ENCODE results near the gene RIMS4.

The RIMS4 gene

GRCh38 chr20:44738813-44739477, 71.4 kb downstream of the RIMS4 start:
- peak; percentile 93 for DNase-seq

DNA sequence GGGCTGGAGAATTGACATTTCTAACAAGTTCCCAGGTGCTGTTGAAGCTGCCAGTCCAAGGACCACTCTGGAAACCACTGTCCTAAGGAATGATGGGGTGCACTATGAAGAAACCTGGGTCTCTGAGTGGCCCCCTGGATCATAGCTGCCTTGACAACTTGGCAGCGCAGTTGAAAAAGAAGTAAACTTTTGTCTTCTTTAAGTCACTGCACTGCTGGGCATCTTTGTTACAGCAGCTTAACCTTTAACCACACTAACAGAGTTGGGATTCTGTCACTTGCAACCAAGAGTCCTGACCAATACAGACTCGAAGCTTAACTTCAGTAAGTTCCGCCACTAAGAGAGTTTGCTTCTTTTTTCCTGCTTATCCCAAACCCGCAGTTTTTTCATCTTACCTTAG, 73.2 kb downstream of the RIMS4 start:
- no peak for DNase-seq

GRCh38 chr20:44736170-44737021, 74.0 kb downstream of the RIMS4 start:
- DNase-seq, result peak; percentile 88

- DNase-seq, result no peak
Observed at GRCh38 chr20:44735816-44736169, 74.6 kb downstream of the RIMS4 start.

DNA sequence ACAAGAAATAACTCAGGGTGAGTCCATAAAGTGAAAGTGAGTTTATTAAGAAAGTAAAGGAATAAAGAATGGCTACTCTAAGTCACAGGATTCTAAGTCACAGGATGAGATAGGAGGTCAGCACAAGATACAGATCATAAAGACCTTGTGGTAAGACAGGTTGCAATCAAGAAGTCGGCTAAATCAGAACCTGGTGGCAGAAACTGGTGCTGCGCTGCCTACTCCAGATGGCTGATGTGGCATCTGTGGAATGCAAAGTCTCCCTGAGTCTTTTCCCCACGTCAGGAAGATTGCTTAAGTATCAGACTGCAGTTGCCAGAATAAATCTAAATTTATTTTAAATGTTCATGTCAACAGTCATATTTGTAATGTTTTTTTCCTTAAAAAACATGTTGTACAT, 75.4 kb downstream of the RIMS4 start:
- DNase-seq, result no peak

GRCh38 chr20:44733341-44734069, 76.8 kb downstream of the RIMS4 start:
- DNase-seq, result peak; percentile 76

DNA sequence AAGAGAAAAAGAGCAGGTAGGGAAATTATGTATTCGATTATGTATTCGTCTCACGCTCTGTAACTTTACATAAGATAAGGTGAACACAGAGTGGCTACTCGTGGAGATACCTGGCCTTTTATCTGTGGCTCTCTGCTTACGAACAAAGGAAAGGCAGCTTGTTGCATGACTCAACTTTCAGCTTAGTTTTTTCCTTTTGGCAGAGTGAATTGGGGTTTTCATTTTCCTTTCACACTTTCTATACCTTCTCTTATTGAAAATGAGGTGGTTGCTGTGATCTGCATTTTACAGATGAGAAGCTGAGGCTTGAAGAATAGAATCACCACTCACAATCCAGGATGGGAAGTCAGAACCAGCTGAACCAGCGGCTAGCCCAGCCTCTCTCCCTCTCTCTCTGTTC, 78.0 kb downstream of the RIMS4 start:
- DNase-seq, result no peak

- no peak for DNase-seq
Observed at GRCh38 chr20:44731657-44732056, 78.7 kb downstream of the RIMS4 start.

GRCh38 chr20:44730441-44730840, 79.9 kb downstream of the RIMS4 start:
- peak; percentile 40 for DNase-seq

DNA sequence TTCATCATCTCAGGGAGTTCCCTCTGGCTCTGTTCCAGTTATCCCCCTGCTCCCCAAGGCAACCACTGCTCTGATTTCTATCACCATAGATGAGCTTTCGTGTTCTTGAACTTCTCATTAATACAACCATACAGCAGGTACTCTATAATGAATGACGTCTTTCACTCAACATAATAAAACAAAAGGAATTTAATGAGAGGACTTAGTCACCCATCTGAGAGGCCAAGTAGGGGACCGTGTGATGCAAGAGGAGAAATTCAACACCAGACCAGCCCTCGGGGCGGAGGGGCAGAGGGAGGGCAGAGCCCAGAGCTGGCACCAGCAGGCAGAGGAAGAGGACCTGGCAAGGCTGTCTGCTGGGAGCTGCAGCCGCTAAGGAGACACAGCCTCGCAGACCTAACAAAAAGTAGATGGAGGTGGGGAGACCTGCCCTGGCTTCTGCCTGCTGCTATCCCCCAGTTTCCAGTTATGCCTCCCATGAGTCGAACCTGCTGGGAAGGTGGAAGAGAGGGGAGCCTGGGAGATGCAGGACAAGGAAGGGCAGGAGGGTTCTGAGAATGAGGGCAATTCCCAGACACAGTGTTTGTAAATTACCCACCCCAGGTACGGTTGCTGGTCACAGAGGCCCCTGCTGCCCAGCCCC, 81.4 kb downstream of the RIMS4 start:
- DNase-seq, result peak; percentile 64

- no peak for DNase-seq
Observed at GRCh38 chr20:44727651-44728050, 82.7 kb downstream of the RIMS4 start.

DNA sequence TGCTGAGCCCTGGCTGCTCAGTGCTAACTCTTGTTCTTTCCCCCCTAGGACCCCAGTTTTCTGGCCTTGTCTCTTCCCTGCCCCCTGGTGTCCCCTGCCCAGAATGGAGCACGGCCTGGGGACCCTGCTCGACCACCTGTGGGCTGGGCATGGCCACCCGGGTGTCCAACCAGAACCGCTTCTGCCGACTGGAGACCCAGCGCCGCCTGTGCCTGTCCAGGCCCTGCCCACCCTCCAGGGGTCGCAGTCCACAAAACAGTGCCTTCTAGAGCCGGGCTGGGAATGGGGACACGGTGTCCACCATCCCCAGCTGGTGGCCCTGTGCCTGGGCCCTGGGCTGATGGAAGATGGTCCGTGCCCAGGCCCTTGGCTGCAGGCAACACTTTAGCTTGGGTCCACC, 83.3 kb downstream of the RIMS4 start:
- no peak for DNase-seq

DNA sequence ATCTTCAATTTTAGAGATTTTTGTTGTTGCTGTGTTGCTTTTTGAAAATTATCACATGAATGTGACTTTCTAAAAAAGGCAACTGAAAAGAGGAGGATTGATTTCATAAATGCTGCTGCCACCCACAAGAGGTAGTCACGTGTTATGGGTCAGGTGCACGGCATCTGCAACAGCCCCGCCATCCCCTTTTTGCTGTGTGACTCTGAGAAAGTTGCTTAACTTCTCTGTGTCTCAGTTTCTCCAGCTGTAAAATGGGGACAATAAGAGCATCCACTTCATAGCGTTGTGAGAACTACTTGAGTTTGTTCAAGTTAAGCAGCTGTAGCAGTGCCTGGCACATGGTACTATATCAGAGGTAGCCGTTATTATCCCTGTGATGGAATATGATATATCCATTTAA, 84.5 kb downstream of the RIMS4 start:
- DNase-seq, result no peak

DNA sequence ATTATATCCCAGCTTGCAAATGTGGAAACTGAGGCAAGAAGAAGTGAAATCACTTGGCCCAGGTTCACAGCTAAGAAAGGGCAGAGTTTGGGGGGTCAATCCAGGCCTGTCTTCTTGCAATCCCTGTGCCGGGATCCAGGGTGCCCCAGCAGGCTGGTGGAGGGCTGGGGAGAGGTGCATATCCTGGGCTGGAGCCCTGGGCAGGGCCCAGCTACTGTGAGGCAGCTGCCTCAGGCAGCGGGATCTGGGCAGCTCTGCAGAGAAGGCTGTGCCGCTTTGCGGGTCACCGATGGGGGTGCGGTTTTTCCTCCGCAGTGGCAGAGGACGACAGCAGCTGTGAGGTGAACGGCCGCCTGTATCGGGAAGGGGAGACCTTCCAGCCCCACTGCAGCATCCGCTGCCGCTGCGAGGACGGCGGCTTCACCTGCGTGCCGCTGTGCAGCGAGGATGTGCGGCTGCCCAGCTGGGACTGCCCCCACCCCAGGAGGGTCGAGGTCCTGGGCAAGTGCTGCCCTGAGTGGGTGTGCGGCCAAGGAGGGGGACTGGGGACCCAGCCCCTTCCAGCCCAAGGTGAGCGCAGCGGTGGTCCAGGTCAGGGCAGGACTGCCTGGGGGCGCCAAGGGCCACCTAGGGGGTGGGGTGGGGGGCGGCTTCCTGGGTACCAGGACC, 85.8 kb downstream of the RIMS4 start:
- no peak for DNase-seq

DNA sequence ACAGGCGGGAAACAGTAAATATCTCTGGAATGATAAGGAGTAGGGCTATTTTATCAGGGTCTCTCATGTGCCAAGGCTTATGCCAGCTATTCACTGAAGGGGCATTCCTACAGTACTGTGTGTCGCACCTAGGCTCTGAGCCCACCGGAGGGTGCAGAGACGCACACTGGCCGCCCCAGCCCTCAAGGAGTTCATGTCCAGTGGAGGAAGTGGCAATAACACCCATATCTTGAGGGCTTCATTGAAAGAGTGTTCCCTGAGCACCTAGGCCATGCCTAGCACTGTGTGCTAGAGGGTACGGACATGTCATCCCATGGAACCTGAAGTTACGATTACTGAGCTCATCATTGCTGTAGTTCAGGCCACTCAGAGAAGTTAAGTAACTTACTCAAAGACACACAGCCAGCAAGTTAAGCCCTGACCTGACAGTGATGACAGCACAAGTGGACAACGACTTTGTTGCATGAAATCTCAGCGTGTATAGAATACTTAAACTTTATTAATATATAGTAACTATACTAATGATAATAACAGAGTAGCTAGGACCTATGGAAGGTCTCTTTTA, 86.5 kb downstream of the RIMS4 start:
- no peak for DNase-seq

DNA sequence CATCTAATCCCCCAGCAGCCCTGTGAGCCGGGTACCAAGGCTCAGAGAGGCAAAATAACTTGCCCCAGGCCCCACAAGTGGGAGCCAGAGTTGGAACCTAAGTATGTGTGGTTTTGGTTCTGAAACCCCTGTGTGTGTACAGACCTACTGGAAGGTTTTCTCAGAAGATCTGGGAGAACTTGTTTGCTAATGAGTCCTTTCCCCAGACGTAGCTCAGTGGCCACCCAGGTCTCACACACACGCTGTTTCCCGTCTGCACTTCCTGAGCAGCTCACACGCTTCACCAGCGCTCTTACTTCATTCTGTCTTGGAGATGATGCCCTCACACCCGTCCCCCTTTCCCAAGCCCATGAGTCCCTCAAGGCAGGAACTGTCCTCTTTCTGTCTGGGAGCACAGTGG, 87.0 kb downstream of the RIMS4 start:
- no peak for DNase-seq

- DNase-seq, result no peak
Observed at GRCh38 chr20:44722990-44723389, 87.4 kb downstream of the RIMS4 start.

- no peak for DNase-seq
Observed at GRCh38 chr20:44721785-44722054, 88.6 kb downstream of the RIMS4 start.

DNA sequence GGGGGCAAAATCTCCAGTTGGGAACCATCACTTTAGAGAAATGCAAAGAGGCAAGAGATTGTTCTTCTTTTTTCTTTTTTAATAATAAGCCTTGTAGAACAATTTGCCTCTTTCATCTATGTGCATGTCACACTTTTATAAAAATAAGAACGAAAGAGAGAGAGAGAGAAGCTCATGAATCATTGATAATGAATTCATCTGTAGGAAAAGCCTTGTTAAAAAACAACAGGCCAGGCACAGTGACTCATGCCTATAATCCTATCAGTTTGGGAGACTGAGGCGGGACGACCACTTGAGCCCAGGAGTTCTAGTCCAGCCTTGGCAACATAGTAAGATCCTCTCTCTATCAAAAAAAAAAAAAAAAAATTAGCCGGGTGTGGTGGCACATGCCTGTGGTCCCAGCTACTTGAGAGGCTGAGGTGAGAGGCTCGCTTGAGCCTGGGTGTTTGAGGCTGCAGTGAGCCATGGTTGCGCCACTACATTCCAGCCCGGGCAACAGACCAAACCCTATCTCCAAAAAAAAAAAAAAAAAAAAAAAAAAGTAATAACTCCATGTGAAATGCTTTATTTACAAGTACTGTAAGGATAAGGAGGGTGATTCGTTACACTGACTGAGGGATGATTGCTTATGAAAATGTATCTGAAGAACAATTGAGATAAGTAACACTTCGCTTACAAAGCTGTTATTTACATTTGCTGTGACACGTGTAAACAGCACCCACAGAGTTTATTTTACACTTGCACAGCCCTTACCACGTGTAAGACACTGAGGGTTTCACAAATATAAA, 89.2 kb downstream of the RIMS4 start:
- DNase-seq, result no peak

DNA sequence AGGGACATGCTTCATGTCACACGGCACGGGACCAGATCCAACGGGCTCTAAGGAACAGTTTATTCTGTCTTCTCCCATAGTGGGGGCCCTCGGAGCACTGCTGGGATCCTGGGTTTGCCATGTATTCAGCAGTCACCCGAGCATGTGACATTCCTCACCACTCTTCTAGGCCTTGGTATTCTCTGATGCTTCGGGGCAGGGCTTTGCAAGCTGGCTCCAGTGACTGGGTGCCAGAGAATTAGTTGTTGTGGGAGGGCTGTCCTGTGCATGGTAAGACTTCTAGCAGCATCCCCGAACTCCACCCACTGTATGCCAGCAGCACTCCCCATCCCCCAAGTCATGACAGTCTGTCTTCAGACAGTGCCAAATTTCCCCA, 89.7 kb downstream of the RIMS4 start:
- peak; percentile 43 for DNase-seq

- DNase-seq, result no peak
Observed at GRCh38 chr20:44719841-44720240, 90.5 kb downstream of the RIMS4 start.

DNA sequence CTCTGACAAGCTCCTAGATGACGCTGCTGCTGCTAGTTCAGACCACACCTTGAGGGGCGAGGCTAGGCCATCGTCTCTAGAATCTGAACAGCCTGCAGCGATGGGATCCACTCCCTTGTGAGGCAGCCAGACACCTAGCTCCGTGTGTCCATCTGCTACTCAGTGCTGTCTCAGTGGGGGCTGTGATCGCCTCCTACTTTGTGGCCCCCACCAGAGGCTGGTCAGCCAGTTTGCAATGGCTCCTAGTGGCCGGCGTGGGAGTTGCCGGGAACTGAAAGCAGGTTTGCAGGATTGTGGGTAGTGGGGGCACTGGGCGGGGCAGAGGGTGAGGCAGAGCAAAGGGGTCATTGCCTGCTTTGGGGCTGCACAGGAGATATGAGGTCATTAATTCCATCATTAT, 92.4 kb downstream of the RIMS4 start:
- DNase-seq, result no peak

All from eye (tissue), 1 donor.